Purkinje cell (primary cell): Measurements from ENCODE around the gene INPP5K. TPM values are rescaled to one million over a fixed set of nuclear protein-coding genes. Genes with fewer than 3 reads are reported as not detected.

ENCODE experiments used
- polyA plus RNA-seq: library from polyadenylated mRNA; unstranded; fragments of >200 nt; fragmentation: Nextera tagmentation; gene quantifications from 2 replicates; pipeline ENCODE4 v1.2.1, GENCODE V29; 2014

Gene INPP5K
- polyA plus RNA-seq: 5.1 and 7.9 TPM in 2 replicates

GRCh38 chr17:1516388-1517161, at the start of gene INPP5K:
INPP5K (minus strand) TSS chr17:1516612; CDS start chr17:1516499, 113 bp downstream.

GRCh38 chr17:1492249-1493206, 23.9 kb downstream of the INPP5K start, which contains the start of gene MYO1C:
MYO1C (minus strand) TSS chr17:1492686; CDS start chr17:1492487, 199 bp downstream.

GRCh38 chr17:1455797-1456599, 60.4 kb downstream of the INPP5K start, which contains the start of gene CRK:
CRK (minus strand) TSS chr17:1456232; CDS start chr17:1456117, 115 bp downstream.

Other genes with a start within 250 kb of the INPP5K start
- not detected in 2 replicates for gene BHLHA9, start 246.2 kb downstream of the INPP5K start, polyA plus RNA-seq
- not detected in 2 replicates for gene TRARG1, start 236.9 kb downstream of the INPP5K start, polyA plus RNA-seq
- 1,296 and 1,551 TPM in 2 replicates for gene YWHAE, start 116.4 kb downstream of the INPP5K start, polyA plus RNA-seq
- gene CRK, start 60.4 kb downstream of the INPP5K start, polyA plus RNA-seq: 32.6 and 45.8 TPM in 2 replicates
- 0.26 TPM in 1 of 2 replicates, not detected in the other for gene MYO1C, start 23.9 kb downstream of the INPP5K start, polyA plus RNA-seq
- gene PITPNA, start 46.2 kb upstream of the INPP5K start, polyA plus RNA-seq: 32.5 and 35.9 TPM in 2 replicates
- 1.2 and 1.3 TPM in 2 replicates for gene SLC43A2, start 112.2 kb upstream of the INPP5K start, polyA plus RNA-seq
- gene SCARF1, start 129.1 kb upstream of the INPP5K start, polyA plus RNA-seq: 0.31 and 0.45 TPM in 2 replicates
- gene RILP, start 133.3 kb upstream of the INPP5K start, polyA plus RNA-seq: 11.1 and 20.5 TPM in 2 replicates
- 135 and 164 TPM in 2 replicates for gene PRPF8, start 168.3 kb upstream of the INPP5K start, polyA plus RNA-seq
- gene TLCD2, start 193.8 kb upstream of the INPP5K start, polyA plus RNA-seq: 0.06 and 0.22 TPM in 2 replicates
- not detected in 2 replicates for gene WDR81, start 208.1 kb upstream of the INPP5K start, polyA plus RNA-seq
- gene SERPINF2, start 226.3 kb upstream of the INPP5K start, polyA plus RNA-seq: not detected in 2 replicates
- gene SERPINF1, start 245.4 kb upstream of the INPP5K start, polyA plus RNA-seq: 5.6 and 32.9 TPM in 2 replicates